Tibial artery (tissue), 4 donors: ENCODE results near the gene GRAMD1B.

Source experiments
- DNase-seq, 2 donors: peaks; one replicate each; pipeline ENCODE4 v3.0.0-alpha.2; 2019
- H3K27ac ChIP-seq, 2 donors: fragments of 200-600 bp; sonication (generic) in 1 of 2; 1 replicate in 1 of 2; 2 replicates in 1 of 2; pipeline ENCODE4 v1.5.1; 2018 to 2019; ENCODE audit warnings: mild to moderate bottlenecking in 1 of 2
- H3K27me3 ChIP-seq, 2 donors: fragments of 200-600 bp; sonication (generic) in 1 of 2; one replicate each; pipeline versions ENCODE4 v1.5.1 to v1.6.0; 2016 to 2019
- H3K36me3 ChIP-seq, 3 donors: fragments of 200-600 bp; sonication (generic) in 2 of 3; one replicate each; pipeline ENCODE4 v1.5.1; 2016 to 2019; ENCODE audit warnings: mild to moderate bottlenecking in 2 of 3
- H3K4me1 ChIP-seq, 4 donors: fragments of 200-600 bp; sonication (generic) in 2 of 4; 1 replicate in 3 of 4; 2 replicates in 1 of 4; pipeline ENCODE4 v1.5.1; 2016 to 2019
- H3K4me3 ChIP-seq, 2 donors: fragments of 200-600 bp; sonication (generic) in 1 of 2; 1 replicate in 1 of 2; 2 replicates in 1 of 2; pipeline ENCODE4 v1.5.1; 2018 to 2019; ENCODE audit warnings: mild to moderate bottlenecking in 2 of 2
- H3K9me3 ChIP-seq, 3 donors: fragments of 200-600 bp; sonication (generic) in 1 of 3; one replicate each; pipeline ENCODE4 v1.5.1; 2016 to 2019
- CTCF ChIP-seq, 2 experiments: fragments of 200-600 bp in 1 of 2; fragments of 450-650 bp in 1 of 2; IDR thresholded peaks; one replicate each; pipeline ENCODE4 v1.5.1; 2017 to 2019; ENCODE audit warnings: antibody characterized with exemption in 2 of 2, mild to moderate bottlenecking in 1 of 2, moderate library complexity in 1 of 2
- intact Hi-C: fragments of 100-400 bp; cut with DNase I; formaldehyde crosslinking; loops from one replicate; pipeline ENCODE4 v1.15.0; 2023; ENCODE audit warnings: low total_unique reads

The GRAMD1B gene

DNA sequence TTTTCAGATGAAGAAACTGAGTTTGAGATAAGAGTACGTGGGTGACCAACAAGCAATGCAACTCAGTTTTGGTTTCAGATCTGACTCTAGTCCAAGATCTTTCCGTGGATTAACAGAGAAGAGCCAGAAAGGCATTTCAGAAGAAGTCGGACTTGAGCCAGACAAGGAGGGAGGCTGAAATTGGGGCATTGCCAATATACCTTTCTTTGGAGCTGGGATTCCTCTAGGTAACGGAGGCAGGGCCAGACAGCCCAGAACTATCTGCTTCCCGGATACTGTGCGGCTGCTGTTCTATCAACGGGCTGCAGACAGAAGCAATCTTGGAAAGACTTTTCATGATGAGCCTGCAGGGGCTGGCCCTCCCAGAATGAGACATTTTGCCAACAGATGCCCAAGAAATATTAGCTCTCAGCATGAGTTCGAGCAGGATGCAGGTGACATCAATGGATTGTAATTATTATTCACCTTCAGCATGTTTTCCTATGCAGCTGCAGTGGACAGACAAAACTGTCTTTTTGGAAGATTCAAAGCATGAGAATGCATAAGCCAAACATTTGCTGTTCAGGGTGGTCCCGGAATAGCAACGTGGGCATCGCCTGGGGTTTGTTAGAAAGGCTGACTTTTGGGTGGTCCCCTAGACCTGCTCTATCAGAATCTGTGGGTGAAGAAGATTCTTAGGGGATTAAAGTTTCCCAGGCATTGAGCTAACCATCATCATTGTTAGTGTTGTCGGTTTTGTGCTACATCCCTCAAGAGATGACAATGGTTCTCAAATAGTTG lies 128.7 kb downstream of the GRAMD1B start:
- Histone ChIP-seq H3K4me3 (no peak overlapping the region), H3K36me3 (no peaks in the 10 kb centered on the region), H3K27ac (no peak overlapping the region), H3K9me3 (no peaks in the 10 kb centered on the region), H3K27me3 (peaks cover 0 to 17% of the 10 kb centered on the region in 2 donors), H3K4me1 (peaks cover 0 to 20% (median 10%) of the 10 kb centered on the region in 4 donors)
- no peak for TF ChIP-seq CTCF (IDR thresholded peaks at IDR 0.05)
- no peak for DNase-seq
- intact Hi-C loops = no loop called here

- TF ChIP-seq CTCF (IDR thresholded peaks at IDR 0.05) = no peak
- H3K27ac ChIP-seq = no peak overlapping the region
- H3K4me3 ChIP-seq = peak overlapping the region; percentile 36 to 40
- peaks cover 0 to 20% (median 10%) of the 10 kb centered on the region in 4 donors for H3K4me1 ChIP-seq
- peaks cover 0 to 17% of the 10 kb centered on the region in 2 donors for H3K27me3 ChIP-seq
- H3K9me3 ChIP-seq = no peaks in the 10 kb centered on the region
- no peaks in the 10 kb centered on the region for H3K36me3 ChIP-seq
- intact Hi-C loops = no loop called here
- DNase-seq = no peak
Measured at GRCh38 chr11:123559523-123559955, 129.5 kb downstream of the GRAMD1B start.

DNA sequence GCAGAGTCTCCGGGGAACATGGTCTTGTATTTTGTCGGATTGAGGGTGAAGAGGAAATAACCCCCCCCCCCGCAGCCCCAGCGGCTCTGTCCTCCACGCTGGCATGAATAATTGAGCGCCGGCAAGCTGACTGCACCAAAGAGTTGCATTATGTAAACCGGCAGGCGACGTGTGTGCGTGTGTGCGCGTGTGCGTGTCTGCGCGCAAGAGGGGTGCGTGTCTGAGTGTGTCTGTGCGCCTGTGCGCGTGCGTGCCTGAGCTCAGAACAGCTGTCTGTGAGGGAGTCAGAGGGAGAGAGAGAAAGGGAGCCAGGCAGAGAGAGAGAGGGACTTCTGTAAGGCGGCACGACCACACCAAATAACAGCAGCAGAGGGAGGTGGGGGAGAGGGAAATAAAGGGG lies 129.9 kb downstream of the GRAMD1B start:
- DNase-seq = peak in 1 of 2 donors; percentile 28
- Histone ChIP-seq H3K36me3 (no peaks in the 10 kb centered on the region), H3K9me3 (no peaks in the 10 kb centered on the region), H3K27me3 (peaks cover 0 to 14% of the 10 kb centered on the region in 2 donors), H3K27ac (no peak overlapping the region), H3K4me3 (peak overlapping the region; percentile 36 to 40), H3K4me1 (peaks cover 0 to 20% (median 10%) of the 10 kb centered on the region in 4 donors)
- TF ChIP-seq CTCF (IDR thresholded peaks at IDR 0.05) = no peak
- intact Hi-C loops = no loop called here

- intact Hi-C loops = no loop called here
- no peaks in the 10 kb centered on the region for H3K36me3 ChIP-seq
- no peak for DNase-seq
- H3K27ac ChIP-seq = no peak overlapping the region
- no peaks in the 10 kb centered on the region for H3K9me3 ChIP-seq
- no peak overlapping the region for H3K4me3 ChIP-seq
- H3K27me3 ChIP-seq = peaks cover 0 to 10% of the 10 kb centered on the region in 2 donors
- no peak for TF ChIP-seq CTCF (IDR thresholded peaks at IDR 0.05)
- peaks cover 0 to 20% (median 10%) of the 10 kb centered on the region in 4 donors for H3K4me1 ChIP-seq
Measured at GRCh38 chr11:123561431-123561800, 131.3 kb downstream of the GRAMD1B start.

GRCh38 chr11:123562158-123562557 lies 132.1 kb downstream of the GRAMD1B start:
- no peak for DNase-seq
- H3K4me3 ChIP-seq = no peak overlapping the region
- no peak for TF ChIP-seq CTCF (IDR thresholded peaks at IDR 0.05)
- peaks cover 0 to 20% (median 10%) of the 10 kb centered on the region in 4 donors for H3K4me1 ChIP-seq
- H3K36me3 ChIP-seq = no peaks in the 10 kb centered on the region
- peaks cover 0 to 10% of the 10 kb centered on the region in 2 donors for H3K27me3 ChIP-seq
- no peak overlapping the region for H3K27ac ChIP-seq
- intact Hi-C loops = no loop called here
- H3K9me3 ChIP-seq = no peaks in the 10 kb centered on the region
